ENCODE results near the gene LMBRD1.
A peak's percentile ranks its signal among the peaks of the same experiment; 100 is the strongest.

The LMBRD1 gene

DNA sequence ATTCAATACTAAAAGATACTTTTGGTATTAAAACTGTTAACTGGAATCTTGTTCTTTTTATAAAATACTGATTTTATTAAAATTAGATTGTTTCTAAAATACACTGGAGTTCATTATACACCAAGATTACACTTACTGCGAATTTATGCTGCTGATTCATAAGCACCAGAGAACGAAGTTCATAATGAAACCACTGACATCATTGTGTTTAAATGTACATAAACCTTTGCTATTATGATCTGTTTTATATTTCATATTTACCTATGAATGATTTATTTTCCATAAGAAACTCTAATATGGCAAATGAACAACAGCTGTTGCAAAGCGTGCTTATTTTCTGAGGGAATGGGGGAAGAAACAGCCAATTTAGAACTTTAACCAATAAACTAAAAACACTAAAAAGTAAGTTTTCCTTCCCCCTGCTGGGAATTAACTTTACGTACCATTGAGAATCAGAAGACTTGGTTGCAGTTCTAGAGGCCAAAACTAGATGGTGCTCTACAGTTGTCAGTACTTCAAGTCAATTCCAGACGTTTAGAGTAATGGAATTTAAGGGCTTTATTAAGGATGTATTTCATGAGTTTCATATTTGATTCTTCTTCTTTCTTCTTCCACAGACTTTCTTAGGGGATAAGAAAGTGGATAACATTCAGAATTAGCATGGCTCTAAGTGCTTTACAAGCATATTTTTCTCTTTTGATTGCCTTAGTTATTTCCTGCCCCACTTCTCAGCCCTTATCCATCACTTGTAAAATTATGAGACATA is 38.8 kb upstream of the LMBRD1 start:
- no peak overlapping the region for H3K4me2 ChIP-seq (ENCODE audit: insufficient read depth, low read length, poor library complexity, severe bottlenecking)
- DNase-seq (ENCODE audit: low spot score) = peak; percentile 6
- no peak overlapping the region for H3K9ac ChIP-seq (ENCODE audit: low read depth, low read length, poor library complexity)
- H2AK5ac ChIP-seq (ENCODE audit: low read depth, low read length) = no peak overlapping the region
- no peak overlapping the region for H3K23ac ChIP-seq (ENCODE audit: low read depth, low read length, poor library complexity)
- H3K4ac ChIP-seq (ENCODE audit: low read length) = no peak overlapping the region
- no peak overlapping the region for H4K8ac ChIP-seq (ENCODE audit: low read depth, low read length)
- no peaks in the 10 kb centered on the region for H3K27me3 ChIP-seq (ENCODE audit: control insufficient read depth in 3 of 3, insufficient read depth in 3 of 3, low read depth in 1 of 3, low read length in 3 of 3)
- H3K14ac ChIP-seq (ENCODE audit: low read length) = no peak overlapping the region
- H2BK5ac ChIP-seq (ENCODE audit: low read length) = no peak overlapping the region
- H2BK120ac ChIP-seq (ENCODE audit: low read depth, low read length) = no peak overlapping the region
- no peak overlapping the region for H3K4me3 ChIP-seq (ENCODE audit: low read length in 2 of 2)
- H3K4me1 ChIP-seq (ENCODE audit: control insufficient read depth in 2 of 2, insufficient read depth in 1 of 2, low read depth in 1 of 2, low read length in 2 of 2) = no peaks in the 10 kb centered on the region
- no peaks in the 10 kb centered on the region for H3K79me1 ChIP-seq (ENCODE audit: low read depth, low read length)
- H3K36me3 ChIP-seq (replicated peaks in 1 of 2; ENCODE audit: control insufficient read depth in 2 of 2, insufficient read depth in 2 of 2, low read length in 2 of 2) = no peaks in the 10 kb centered on the region
- no peak overlapping the region for H2BK15ac ChIP-seq (ENCODE audit: low read length)
- H2AFZ ChIP-seq (ENCODE audit: low read length) = no peak overlapping the region
- H2BK12ac ChIP-seq (ENCODE audit: low read length) = no peak overlapping the region
- H3K18ac ChIP-seq (ENCODE audit: low read length) = no peak overlapping the region
- WGBS, 2 donors (ENCODE audit: extremely low coverage in 2 of 2, insufficient read length in 2 of 2, insufficient replicate concordance in 1 of 2) = no CpG with 5 or more reads among the region's 5 CpGs
- H3K9me3 ChIP-seq (replicated peaks in 1 of 2; ENCODE audit: control insufficient read depth in 2 of 2, insufficient read depth in 1 of 2, low read depth in 1 of 2, low read length in 2 of 2) = no peaks in the 10 kb centered on the region
- no peak overlapping the region for H3K27ac ChIP-seq (replicated peaks; ENCODE audit: low read length)
- H4K91ac ChIP-seq (ENCODE audit: low read depth, low read length, poor library complexity) = no peak overlapping the region

- Histone ChIP-seq H2BK15ac (ENCODE audit: low read length) (no peak overlapping the region), H2BK12ac (ENCODE audit: low read length) (no peak overlapping the region), H3K79me1 (ENCODE audit: low read depth, low read length) (no peaks in the 10 kb centered on the region), H3K4ac (ENCODE audit: low read length) (no peak overlapping the region), H2BK5ac (ENCODE audit: low read length) (no peak overlapping the region), H3K9ac (ENCODE audit: low read depth, low read length, poor library complexity) (no peak overlapping the region), H4K8ac (ENCODE audit: low read depth, low read length) (no peak overlapping the region), H3K4me1 (ENCODE audit: control insufficient read depth in 2 of 2, insufficient read depth in 1 of 2, low read depth in 1 of 2, low read length in 2 of 2) (no peaks in the 10 kb centered on the region), H3K23ac (ENCODE audit: low read depth, low read length, poor library complexity) (no peak overlapping the region), H3K18ac (ENCODE audit: low read length) (no peak overlapping the region), H2BK120ac (ENCODE audit: low read depth, low read length) (no peak overlapping the region), H2AFZ (ENCODE audit: low read length) (no peak overlapping the region), H3K14ac (ENCODE audit: low read length) (no peak overlapping the region), H4K91ac (ENCODE audit: low read depth, low read length, poor library complexity) (no peak overlapping the region), H3K27me3 (ENCODE audit: control insufficient read depth in 3 of 3, insufficient read depth in 3 of 3, low read depth in 1 of 3, low read length in 3 of 3) (no peaks in the 10 kb centered on the region), H3K36me3 (replicated peaks in 1 of 2; ENCODE audit: control insufficient read depth in 2 of 2, insufficient read depth in 2 of 2, low read length in 2 of 2) (no peaks in the 10 kb centered on the region), H3K4me2 (ENCODE audit: insufficient read depth, low read length, poor library complexity, severe bottlenecking) (no peak overlapping the region), H2AK5ac (ENCODE audit: low read depth, low read length) (no peak overlapping the region), H3K27ac (replicated peaks; ENCODE audit: low read length) (no peak overlapping the region), H3K4me3 (ENCODE audit: low read length in 2 of 2) (no peak overlapping the region), H3K9me3 (replicated peaks in 1 of 2; ENCODE audit: control insufficient read depth in 2 of 2, insufficient read depth in 1 of 2, low read depth in 1 of 2, low read length in 2 of 2) (no peaks in the 10 kb centered on the region)
- DNase-seq (ENCODE audit: low spot score) = no peak
These were observed 35.7 kb upstream of the LMBRD1 start for GRCh38 chr6:69832558-69832957.

DNA sequence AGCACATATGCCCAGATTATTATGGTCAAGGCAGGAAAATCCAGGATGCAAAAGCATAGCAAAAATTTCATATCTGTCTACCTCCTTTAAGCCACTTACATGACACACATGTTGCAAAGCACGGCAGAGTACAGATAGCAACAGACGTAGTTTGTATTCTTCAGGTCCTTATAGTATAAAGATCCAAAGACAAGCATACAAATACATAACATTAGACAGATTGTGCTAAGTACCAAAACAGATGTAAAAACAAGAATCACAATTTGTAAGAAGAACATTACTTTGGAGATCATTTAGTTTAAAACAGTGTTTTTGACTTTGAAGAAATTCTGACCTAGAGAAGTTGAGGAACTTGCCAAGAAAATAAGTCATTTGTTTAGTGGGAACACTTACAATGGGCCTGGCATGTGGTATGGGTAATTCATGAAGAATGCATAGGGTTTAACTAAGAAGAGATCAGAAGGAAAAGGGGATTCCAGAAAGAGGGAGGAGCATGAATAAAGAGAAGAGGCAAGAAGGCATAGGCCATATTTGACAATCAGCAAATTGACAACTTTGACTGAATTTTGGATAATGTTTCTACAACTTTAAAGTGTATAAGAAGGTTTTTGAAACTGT is 30.6 kb upstream of the LMBRD1 start:
- Histone ChIP-seq H3K9me3 (replicated peaks in 1 of 2; ENCODE audit: control insufficient read depth in 2 of 2, insufficient read depth in 1 of 2, low read depth in 1 of 2, low read length in 2 of 2) (no peaks in the 10 kb centered on the region), H3K4me3 (ENCODE audit: low read length in 2 of 2) (no peak overlapping the region), H2AFZ (ENCODE audit: low read length) (peak overlapping the region; percentile 36), H3K4me1 (ENCODE audit: control insufficient read depth in 2 of 2, insufficient read depth in 1 of 2, low read depth in 1 of 2, low read length in 2 of 2) (no peaks in the 10 kb centered on the region), H3K23ac (ENCODE audit: low read depth, low read length, poor library complexity) (no peak overlapping the region), H3K27me3 (ENCODE audit: control insufficient read depth in 3 of 3, insufficient read depth in 3 of 3, low read depth in 1 of 3, low read length in 3 of 3) (no peaks in the 10 kb centered on the region), H3K18ac (ENCODE audit: low read length) (no peak overlapping the region), H2AK5ac (ENCODE audit: low read depth, low read length) (no peak overlapping the region), H4K8ac (ENCODE audit: low read depth, low read length) (no peak overlapping the region), H2BK15ac (ENCODE audit: low read length) (no peak overlapping the region), H4K91ac (ENCODE audit: low read depth, low read length, poor library complexity) (no peak overlapping the region), H3K27ac (replicated peaks; ENCODE audit: low read length) (no peak overlapping the region), H3K79me1 (ENCODE audit: low read depth, low read length) (no peaks in the 10 kb centered on the region), H3K4me2 (ENCODE audit: insufficient read depth, low read length, poor library complexity, severe bottlenecking) (no peak overlapping the region), H3K9ac (ENCODE audit: low read depth, low read length, poor library complexity) (no peak overlapping the region), H3K4ac (ENCODE audit: low read length) (no peak overlapping the region), H2BK5ac (ENCODE audit: low read length) (no peak overlapping the region), H2BK12ac (ENCODE audit: low read length) (no peak overlapping the region), H3K14ac (ENCODE audit: low read length) (no peak overlapping the region), H3K36me3 (replicated peaks in 1 of 2; ENCODE audit: control insufficient read depth in 2 of 2, insufficient read depth in 2 of 2, low read length in 2 of 2) (no peaks in the 10 kb centered on the region), H2BK120ac (ENCODE audit: low read depth, low read length) (no peak overlapping the region)
- DNase-seq (ENCODE audit: low spot score) = no peak
- no CpG with 5 or more reads among the region's 2 CpGs for WGBS, 2 donors (ENCODE audit: extremely low coverage in 2 of 2, insufficient read length in 2 of 2, insufficient replicate concordance in 1 of 2)

GRCh38 chr6:69825904-69826303 is 29.1 kb upstream of the LMBRD1 start:
- no peak overlapping the region for H2BK12ac ChIP-seq (ENCODE audit: low read length)
- H3K18ac ChIP-seq (ENCODE audit: low read length) = no peak overlapping the region
- WGBS, 2 donors (ENCODE audit: extremely low coverage in 2 of 2, insufficient read length in 2 of 2, insufficient replicate concordance in 1 of 2) = no CpG with 5 or more reads among the region's 1 CpG
- H3K27ac ChIP-seq (replicated peaks; ENCODE audit: low read length) = no peak overlapping the region
- H2BK15ac ChIP-seq (ENCODE audit: low read length) = no peak overlapping the region
- H3K4me3 ChIP-seq (ENCODE audit: low read length in 2 of 2) = no peak overlapping the region
- no peaks in the 10 kb centered on the region for H3K36me3 ChIP-seq (replicated peaks in 1 of 2; ENCODE audit: control insufficient read depth in 2 of 2, insufficient read depth in 2 of 2, low read length in 2 of 2)
- no peaks in the 10 kb centered on the region for H3K9me3 ChIP-seq (replicated peaks in 1 of 2; ENCODE audit: control insufficient read depth in 2 of 2, insufficient read depth in 1 of 2, low read depth in 1 of 2, low read length in 2 of 2)
- no peak overlapping the region for H3K14ac ChIP-seq (ENCODE audit: low read length)
- H3K4me1 ChIP-seq (ENCODE audit: control insufficient read depth in 2 of 2, insufficient read depth in 1 of 2, low read depth in 1 of 2, low read length in 2 of 2) = no peaks in the 10 kb centered on the region
- no peak overlapping the region for H3K23ac ChIP-seq (ENCODE audit: low read depth, low read length, poor library complexity)
- peak overlapping the region; percentile 49 for H2AFZ ChIP-seq (ENCODE audit: low read length)
- H3K27me3 ChIP-seq (ENCODE audit: control insufficient read depth in 3 of 3, insufficient read depth in 3 of 3, low read depth in 1 of 3, low read length in 3 of 3) = no peaks in the 10 kb centered on the region
- no peak overlapping the region for H2BK120ac ChIP-seq (ENCODE audit: low read depth, low read length)
- H3K4ac ChIP-seq (ENCODE audit: low read length) = no peak overlapping the region
- no peaks in the 10 kb centered on the region for H3K79me1 ChIP-seq (ENCODE audit: low read depth, low read length)
- H3K9ac ChIP-seq (ENCODE audit: low read depth, low read length, poor library complexity) = no peak overlapping the region
- H2BK5ac ChIP-seq (ENCODE audit: low read length) = no peak overlapping the region
- no peak overlapping the region for H4K91ac ChIP-seq (ENCODE audit: low read depth, low read length, poor library complexity)
- no peak overlapping the region for H3K4me2 ChIP-seq (ENCODE audit: insufficient read depth, low read length, poor library complexity, severe bottlenecking)
- H4K8ac ChIP-seq (ENCODE audit: low read depth, low read length) = no peak overlapping the region
- no peak overlapping the region for H2AK5ac ChIP-seq (ENCODE audit: low read depth, low read length)
- no peak for DNase-seq (ENCODE audit: low spot score)

All from neuronal stem cell (in vitro differentiated cells).